Panc1 (cell line): Measurements from ENCODE around the gene TTLL11.

Experiments used
- CTCF ChIP-seq: fragments of 450-650 bp; IDR thresholded peaks from 2 replicates; pipeline ENCODE4 v1.5.1; 2017; ENCODE audit warnings: mild to moderate bottlenecking
- POLR2AphosphoS5 ChIP-seq: IDR thresholded peaks from 2 replicates; pipeline ENCODE4 v1.6.1; 2012; ENCODE audit warnings: mild to moderate bottlenecking, low read depth, low read length, moderate library complexity
- SIN3A ChIP-seq: IDR thresholded peaks from 2 replicates; pipeline ENCODE4 v1.6.1; 2012; ENCODE audit warnings: low read depth, mild to moderate bottlenecking, low read length, moderate library complexity, borderline replicate concordance; ENCODE audit not compliant: insufficient read depth
- TCF7L2 ChIP-seq: IDR thresholded peaks from 2 replicates; pipeline ENCODE4 v1.6.1; 2011; ENCODE audit warnings: mild to moderate bottlenecking, low read depth, low read length, inconsistent platforms
- TF ChIP-seq, protein P1 (sequence below), 2 experiments: IDR thresholded peaks; 2 replicates each; pipeline ENCODE4 v1.6.1; 2011 to 2012; ENCODE audit warnings: low read depth in 2 of 2, control low read depth in 1 of 2, low read length in 1 of 2, mild to moderate bottlenecking in 1 of 2, moderate library complexity in 1 of 2; ENCODE audit not compliant: insufficient read depth in 1 of 2

DNA sequence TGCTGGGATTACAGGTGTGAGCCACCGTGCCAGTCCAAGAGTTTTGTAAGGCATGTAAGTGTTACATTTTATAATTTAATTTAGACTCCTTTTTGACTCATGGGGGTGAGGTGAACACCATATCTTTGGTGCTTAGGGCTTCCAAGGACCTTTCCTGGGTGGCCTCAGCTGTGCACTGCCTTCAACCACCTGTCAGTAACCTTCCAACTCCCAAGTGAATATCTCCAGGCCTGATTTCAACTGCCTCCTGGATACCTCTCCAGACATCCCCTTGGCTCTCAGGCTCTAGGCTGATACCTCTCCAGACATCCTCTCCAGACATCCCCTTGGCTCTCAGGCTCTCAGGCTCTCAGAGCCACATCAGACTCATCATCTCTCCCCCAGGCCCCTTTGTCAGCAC lies 30.9 kb upstream of the TTLL11 start:
- TF ChIP-seq CTCF: no peak
- TF ChIP-seq TCF7L2: no peak
- no peak for TF ChIP-seq POLR2AphosphoS5
- TF ChIP-seq, protein P1, sequence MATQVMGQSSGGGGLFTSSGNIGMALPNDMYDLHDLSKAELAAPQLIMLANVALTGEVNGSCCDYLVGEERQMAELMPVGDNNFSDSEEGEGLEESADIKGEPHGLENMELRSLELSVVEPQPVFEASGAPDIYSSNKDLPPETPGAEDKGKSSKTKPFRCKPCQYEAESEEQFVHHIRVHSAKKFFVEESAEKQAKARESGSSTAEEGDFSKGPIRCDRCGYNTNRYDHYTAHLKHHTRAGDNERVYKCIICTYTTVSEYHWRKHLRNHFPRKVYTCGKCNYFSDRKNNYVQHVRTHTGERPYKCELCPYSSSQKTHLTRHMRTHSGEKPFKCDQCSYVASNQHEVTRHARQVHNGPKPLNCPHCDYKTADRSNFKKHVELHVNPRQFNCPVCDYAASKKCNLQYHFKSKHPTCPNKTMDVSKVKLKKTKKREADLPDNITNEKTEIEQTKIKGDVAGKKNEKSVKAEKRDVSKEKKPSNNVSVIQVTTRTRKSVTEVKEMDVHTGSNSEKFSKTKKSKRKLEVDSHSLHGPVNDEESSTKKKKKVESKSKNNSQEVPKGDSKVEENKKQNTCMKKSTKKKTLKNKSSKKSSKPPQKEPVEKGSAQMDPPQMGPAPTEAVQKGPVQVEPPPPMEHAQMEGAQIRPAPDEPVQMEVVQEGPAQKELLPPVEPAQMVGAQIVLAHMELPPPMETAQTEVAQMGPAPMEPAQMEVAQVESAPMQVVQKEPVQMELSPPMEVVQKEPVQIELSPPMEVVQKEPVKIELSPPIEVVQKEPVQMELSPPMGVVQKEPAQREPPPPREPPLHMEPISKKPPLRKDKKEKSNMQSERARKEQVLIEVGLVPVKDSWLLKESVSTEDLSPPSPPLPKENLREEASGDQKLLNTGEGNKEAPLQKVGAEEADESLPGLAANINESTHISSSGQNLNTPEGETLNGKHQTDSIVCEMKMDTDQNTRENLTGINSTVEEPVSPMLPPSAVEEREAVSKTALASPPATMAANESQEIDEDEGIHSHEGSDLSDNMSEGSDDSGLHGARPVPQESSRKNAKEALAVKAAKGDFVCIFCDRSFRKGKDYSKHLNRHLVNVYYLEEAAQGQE (IDR thresholded peaks at IDR 0.05; ENCODE audit: insufficient read depth in 1 of 2, low read depth in 2 of 2, low read length in 1 of 2): no peak
- TF ChIP-seq SIN3A: no peak
